GM23338 (cell line): ENCODE data around the gene NLGN1. TPM values are rescaled to one million over a fixed set of nuclear protein-coding genes. Genes with fewer than 3 reads are reported as not detected.

Experiments used
- ATAC-seq: fragments of 200-7000 bp; cut with Tn5 transposase; 3 replicates; pipeline ENCODE4 v1.9.1; 2020
- DNase-seq: peaks from one replicate; pipeline ENCODE4 v3.0.0-alpha.2; 2015; ENCODE audit warnings: low spot score
- H2AFZ ChIP-seq: fragments of 200-600 bp; sonication (generic); 2 replicates; pipeline ENCODE4 v1.8.0; 2016; ENCODE audit warnings: antibody characterized with exemption, mild to moderate bottlenecking, moderate library complexity
- H3F3A ChIP-seq: fragments of 200-600 bp; sonication (generic); replicated peaks from 2 replicates; pipeline ENCODE4 v1.8.0; 2017; ENCODE audit warnings: antibody characterized with exemption, mixed run types, low read depth
- H3K27ac ChIP-seq: fragments of 200-600 bp; sonication (generic); 2 replicates; pipeline ENCODE4 v1.6.1; 2016; ENCODE audit warnings: low read depth
- H3K27me3 ChIP-seq: fragments of 200-600 bp; sonication (generic); 2 replicates; pipeline ENCODE4 v1.8.0; 2016; ENCODE audit warnings: mild to moderate bottlenecking, mixed run types, moderate library complexity; ENCODE audit not compliant: insufficient read depth
- H3K36me3 ChIP-seq: fragments of 200-600 bp; sonication (generic); 2 replicates; pipeline ENCODE4 v1.8.0; 2016; ENCODE audit warnings: mild to moderate bottlenecking; ENCODE audit not compliant: insufficient read depth
- H3K4me1 ChIP-seq: fragments of 200-600 bp; sonication (generic); 2 replicates; pipeline ENCODE4 v1.8.0; 2016; ENCODE audit warnings: mild to moderate bottlenecking, moderate library complexity; ENCODE audit not compliant: insufficient read depth
- H3K4me2 ChIP-seq: fragments of 200-600 bp; sonication (generic); 2 replicates; pipeline ENCODE4 v1.7.1; 2017; ENCODE audit warnings: mixed run types
- H3K4me3 ChIP-seq: fragments of 200-600 bp; sonication (generic); 2 replicates; pipeline ENCODE4 v1.6.1; 2016; ENCODE audit warnings: mixed run types
- H3K79me2 ChIP-seq: fragments of 200-600 bp; sonication (generic); replicated peaks from 2 replicates; pipeline ENCODE4 v1.8.0; 2017; ENCODE audit warnings: mild to moderate bottlenecking; ENCODE audit not compliant: insufficient read depth
- H3K9me2 ChIP-seq: fragments of 200-600 bp; sonication (generic); 2 replicates; pipeline ENCODE4 v1.8.0; 2017; ENCODE audit not compliant: insufficient read depth
- H4K20me1 ChIP-seq: fragments of 200-600 bp; sonication (generic); replicated peaks from 2 replicates; pipeline ENCODE4 v1.8.0; 2017; ENCODE audit warnings: mild to moderate bottlenecking; ENCODE audit not compliant: insufficient read depth
- H3K27ac Mint-ChIP-seq: 2 replicates; pipeline ENCODE4 v1.8.0; 2020; ENCODE audit warnings: inconsistent platforms, mild to moderate bottlenecking, moderate library complexity, mixed read lengths
- H3K27me3 Mint-ChIP-seq: 3 replicates; pipeline ENCODE4 v1.8.0; 2022; ENCODE audit warnings: low read depth, mild to moderate bottlenecking, moderate library complexity, mixed read lengths, inconsistent platforms; ENCODE audit not compliant: insufficient read depth, poor library complexity
- H3K36me3 Mint-ChIP-seq: 3 replicates; pipeline ENCODE4 v1.8.0; 2021; ENCODE audit warnings: low read depth, mild to moderate bottlenecking, inconsistent platforms, moderate library complexity, mixed read lengths
- H3K4me1 Mint-ChIP-seq: 3 replicates; pipeline ENCODE4 v1.8.0; 2020; ENCODE audit warnings: mild to moderate bottlenecking, inconsistent platforms, mixed read lengths
- H3K4me3 Mint-ChIP-seq: 3 replicates; pipeline ENCODE4 v1.8.0; 2021; ENCODE audit warnings: moderate library complexity, mild to moderate bottlenecking, inconsistent platforms, mixed read lengths
- H3K9me3 Mint-ChIP-seq: 3 replicates; pipeline ENCODE4 v1.8.0; 2020; ENCODE audit warnings: moderate library complexity, mild to moderate bottlenecking, inconsistent platforms, mixed read lengths
- CREB1 ChIP-seq: fragments of 250-450 bp; sonication (Bioruptor Pico); IDR thresholded peaks from 2 replicates; pipeline ENCODE4 v1.5.0; 2020; ENCODE audit warnings: low read depth, mild to moderate bottlenecking, moderate library complexity
- EZH2 ChIP-seq: fragments of 200-600 bp; sonication (generic); IDR thresholded peaks from one replicate; pipeline ENCODE4 v1.8.0; 2017; ENCODE audit warnings: antibody characterized with exemption, mild to moderate bottlenecking, low read depth; ENCODE audit not compliant: unreplicated experiment
- JUNB ChIP-seq: IDR thresholded peaks from one replicate; pipeline ENCODE4 v1.6.1; 2016; ENCODE audit warnings: antibody characterized with exemption; ENCODE audit not compliant: unreplicated experiment
- POLR2AphosphoS5 ChIP-seq: IDR thresholded peaks from 2 replicates; pipeline ENCODE4 v1.6.1; 2016; ENCODE audit warnings: antibody characterized with exemption, low read depth
- STAT1 ChIP-seq: IDR thresholded peaks from one replicate; pipeline ENCODE4 v1.6.1; 2016; ENCODE audit warnings: antibody characterized with exemption; ENCODE audit not compliant: unreplicated experiment
- polyA plus RNA-seq: library from polyadenylated mRNA; unstranded; fragments of >200 nt; fragmentation: Nextera tagmentation; extraction: Ambion mirVana; gene quantifications from 2 replicates; pipeline ENCODE4 v1.2.1, GENCODE V29; 2016
- total RNA-seq: library from RNA; depleted of rRNA; stranded (reverse); fragments of >200 nt; shearing (Covaris generic); gene quantifications from 2 replicates; pipeline ENCODE4 v1.2.3, GENCODE V29; 2014
- TF ChIP-seq, protein P1 (sequence below): fragments of 250-450 bp; sonication (Bioruptor Pico); IDR thresholded peaks from 2 replicates; pipeline ENCODE4 v1.5.0; 2020; ENCODE audit warnings: mild to moderate bottlenecking, moderate library complexity
- TF ChIP-seq, protein P2 (sequence below): IDR thresholded peaks from 2 replicates; pipeline ENCODE4 v1.6.1; 2016; ENCODE audit warnings: antibody characterized with exemption
- TF ChIP-seq, protein P3 (sequence below): IDR thresholded peaks from one replicate; pipeline ENCODE4 v1.6.1; 2018; ENCODE audit warnings: antibody characterized with exemption; ENCODE audit not compliant: unreplicated experiment

The NLGN1 gene
- total and polyA plus RNA-seq, 2 experiments from 2014 or later, result 6.5 to 18.6 TPM

DNA sequence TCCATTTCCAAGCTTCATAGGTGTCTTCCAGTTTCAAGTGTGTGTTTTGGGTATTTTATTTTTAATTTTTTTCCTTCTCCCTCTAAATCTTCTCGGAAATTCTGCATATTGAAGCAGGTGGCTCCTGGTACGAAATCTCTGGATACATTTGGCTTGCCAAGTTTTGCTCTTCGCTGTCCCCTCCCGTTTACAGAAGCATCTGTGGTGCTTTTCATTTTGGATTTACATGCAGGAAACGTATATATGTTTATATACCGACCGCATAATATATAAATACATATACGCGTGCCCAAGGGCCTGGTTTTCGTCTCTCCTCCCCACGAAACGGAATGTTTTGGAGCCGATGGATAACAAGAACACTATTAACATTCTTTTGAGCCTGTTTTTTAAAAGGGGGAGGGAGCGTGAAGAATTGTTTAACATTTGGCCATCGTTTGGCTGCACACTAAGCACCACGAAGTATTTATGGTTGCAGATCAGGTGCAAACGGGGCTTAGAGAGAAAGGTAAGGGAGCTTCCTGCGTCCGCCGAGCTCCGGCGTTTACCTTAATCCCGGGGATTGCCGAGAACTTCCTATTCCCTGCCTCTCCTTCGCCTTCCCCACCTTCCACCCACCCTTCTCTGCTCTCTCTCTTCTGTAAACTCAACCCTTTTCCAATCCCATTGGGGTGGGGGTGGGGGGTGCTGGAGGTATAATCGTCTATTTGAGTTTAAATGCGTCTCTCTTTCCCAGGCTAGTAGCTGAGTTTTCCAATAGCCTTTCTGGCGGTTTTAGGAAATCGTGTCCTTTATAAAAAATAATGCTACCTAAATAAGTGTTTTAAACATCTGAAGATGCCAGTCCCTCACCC, 1.1 kb upstream of the NLGN1 start:
- peaks cover 18% of the 10 kb centered on the region for H3K4me1 ChIP-seq
- peak overlapping the region; percentile 91 for H2AFZ ChIP-seq
- H3K4me2 ChIP-seq, result peak overlapping the region; percentile 98
- peak overlapping the region; percentile 81 for H3K4me3 ChIP-seq
- H3K27me3 ChIP-seq, result peaks cover 29% of the 10 kb centered on the region
- no peaks in the 10 kb centered on the region for H3F3A ChIP-seq
- no peak overlapping the region for H3K27ac ChIP-seq
- no peaks in the 10 kb centered on the region for H3K36me3 ChIP-seq
- H3K9me3 Mint-ChIP-seq, result no peaks in the 10 kb centered on the region; the same call in 2 of the 3 replicates
- no peaks in the 10 kb centered on the region; the same call in 2 of the 3 replicates for H3K36me3 Mint-ChIP-seq
- H3K4me1 Mint-ChIP-seq, result peaks cover 30% of the 10 kb centered on the region
- H3K9me2 ChIP-seq, result no peaks in the 10 kb centered on the region
- no peak overlapping the region for H3K27ac Mint-ChIP-seq
- TF ChIP-seq, protein P1, sequence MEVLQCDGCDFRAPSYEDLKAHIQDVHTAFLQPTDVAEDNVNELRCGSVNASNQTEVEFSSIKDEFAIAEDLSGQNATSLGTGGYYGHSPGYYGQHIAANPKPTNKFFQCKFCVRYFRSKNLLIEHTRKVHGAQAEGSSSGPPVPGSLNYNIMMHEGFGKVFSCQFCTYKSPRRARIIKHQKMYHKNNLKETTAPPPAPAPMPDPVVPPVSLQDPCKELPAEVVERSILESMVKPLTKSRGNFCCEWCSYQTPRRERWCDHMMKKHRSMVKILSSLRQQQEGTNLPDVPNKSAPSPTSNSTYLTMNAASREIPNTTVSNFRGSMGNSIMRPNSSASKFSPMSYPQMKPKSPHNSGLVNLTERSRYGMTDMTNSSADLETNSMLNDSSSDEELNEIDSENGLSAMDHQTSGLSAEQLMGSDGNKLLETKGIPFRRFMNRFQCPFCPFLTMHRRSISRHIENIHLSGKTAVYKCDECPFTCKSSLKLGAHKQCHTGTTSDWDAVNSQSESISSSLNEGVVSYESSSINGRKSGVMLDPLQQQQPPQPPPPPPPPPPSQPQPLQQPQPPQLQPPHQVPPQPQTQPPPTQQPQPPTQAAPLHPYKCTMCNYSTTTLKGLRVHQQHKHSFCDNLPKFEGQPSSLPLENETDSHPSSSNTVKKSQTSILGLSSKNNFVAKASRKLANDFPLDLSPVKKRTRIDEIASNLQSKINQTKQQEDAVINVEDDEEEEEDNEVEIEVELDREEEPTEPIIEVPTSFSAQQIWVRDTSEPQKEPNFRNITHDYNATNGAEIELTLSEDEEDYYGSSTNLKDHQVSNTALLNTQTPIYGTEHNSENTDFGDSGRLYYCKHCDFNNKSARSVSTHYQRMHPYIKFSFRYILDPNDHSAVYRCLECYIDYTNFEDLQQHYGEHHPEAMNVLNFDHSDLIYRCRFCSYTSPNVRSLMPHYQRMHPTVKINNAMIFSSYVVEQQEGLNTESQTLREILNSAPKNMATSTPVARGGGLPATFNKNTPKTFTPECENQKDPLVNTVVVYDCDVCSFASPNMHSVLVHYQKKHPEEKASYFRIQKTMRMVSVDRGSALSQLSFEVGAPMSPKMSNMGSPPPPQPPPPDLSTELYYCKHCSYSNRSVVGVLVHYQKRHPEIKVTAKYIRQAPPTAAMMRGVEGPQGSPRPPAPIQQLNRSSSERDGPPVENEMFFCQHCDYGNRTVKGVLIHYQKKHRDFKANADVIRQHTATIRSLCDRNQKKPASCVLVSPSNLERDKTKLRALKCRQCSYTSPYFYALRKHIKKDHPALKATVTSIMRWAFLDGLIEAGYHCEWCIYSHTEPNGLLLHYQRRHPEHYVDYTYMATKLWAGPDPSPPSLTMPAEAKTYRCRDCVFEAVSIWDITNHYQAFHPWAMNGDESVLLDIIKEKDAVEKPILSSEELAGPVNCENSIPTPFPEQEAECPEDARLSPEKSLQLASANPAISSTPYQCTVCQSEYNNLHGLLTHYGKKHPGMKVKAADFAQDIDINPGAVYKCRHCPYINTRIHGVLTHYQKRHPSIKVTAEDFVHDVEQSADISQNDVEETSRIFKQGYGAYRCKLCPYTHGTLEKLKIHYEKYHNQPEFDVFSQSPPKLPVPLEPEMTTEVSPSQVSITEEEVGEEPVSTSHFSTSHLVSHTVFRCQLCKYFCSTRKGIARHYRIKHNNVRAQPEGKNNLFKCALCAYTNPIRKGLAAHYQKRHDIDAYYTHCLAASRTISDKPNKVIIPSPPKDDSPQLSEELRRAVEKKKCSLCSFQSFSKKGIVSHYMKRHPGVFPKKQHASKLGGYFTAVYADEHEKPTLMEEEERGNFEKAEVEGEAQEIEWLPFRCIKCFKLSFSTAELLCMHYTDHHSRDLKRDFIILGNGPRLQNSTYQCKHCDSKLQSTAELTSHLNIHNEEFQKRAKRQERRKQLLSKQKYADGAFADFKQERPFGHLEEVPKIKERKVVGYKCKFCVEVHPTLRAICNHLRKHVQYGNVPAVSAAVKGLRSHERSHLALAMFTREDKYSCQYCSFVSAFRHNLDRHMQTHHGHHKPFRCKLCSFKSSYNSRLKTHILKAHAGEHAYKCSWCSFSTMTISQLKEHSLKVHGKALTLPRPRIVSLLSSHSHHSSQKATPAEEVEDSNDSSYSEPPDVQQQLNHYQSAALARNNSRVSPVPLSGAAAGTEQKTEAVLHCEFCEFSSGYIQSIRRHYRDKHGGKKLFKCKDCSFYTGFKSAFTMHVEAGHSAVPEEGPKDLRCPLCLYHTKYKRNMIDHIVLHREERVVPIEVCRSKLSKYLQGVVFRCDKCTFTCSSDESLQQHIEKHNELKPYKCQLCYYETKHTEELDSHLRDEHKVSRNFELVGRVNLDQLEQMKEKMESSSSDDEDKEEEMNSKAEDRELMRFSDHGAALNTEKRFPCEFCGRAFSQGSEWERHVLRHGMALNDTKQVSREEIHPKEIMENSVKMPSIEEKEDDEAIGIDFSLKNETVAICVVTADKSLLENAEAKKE, result no peak
- TF ChIP-seq, protein P2, sequence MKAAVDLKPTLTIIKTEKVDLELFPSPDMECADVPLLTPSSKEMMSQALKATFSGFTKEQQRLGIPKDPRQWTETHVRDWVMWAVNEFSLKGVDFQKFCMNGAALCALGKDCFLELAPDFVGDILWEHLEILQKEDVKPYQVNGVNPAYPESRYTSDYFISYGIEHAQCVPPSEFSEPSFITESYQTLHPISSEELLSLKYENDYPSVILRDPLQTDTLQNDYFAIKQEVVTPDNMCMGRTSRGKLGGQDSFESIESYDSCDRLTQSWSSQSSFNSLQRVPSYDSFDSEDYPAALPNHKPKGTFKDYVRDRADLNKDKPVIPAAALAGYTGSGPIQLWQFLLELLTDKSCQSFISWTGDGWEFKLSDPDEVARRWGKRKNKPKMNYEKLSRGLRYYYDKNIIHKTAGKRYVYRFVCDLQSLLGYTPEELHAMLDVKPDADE, result no peak
- TF ChIP-seq POLR2AphosphoS5, result no peak
- no peak for TF ChIP-seq STAT1
- no peak for TF ChIP-seq CREB1
- TF ChIP-seq, protein P3, sequence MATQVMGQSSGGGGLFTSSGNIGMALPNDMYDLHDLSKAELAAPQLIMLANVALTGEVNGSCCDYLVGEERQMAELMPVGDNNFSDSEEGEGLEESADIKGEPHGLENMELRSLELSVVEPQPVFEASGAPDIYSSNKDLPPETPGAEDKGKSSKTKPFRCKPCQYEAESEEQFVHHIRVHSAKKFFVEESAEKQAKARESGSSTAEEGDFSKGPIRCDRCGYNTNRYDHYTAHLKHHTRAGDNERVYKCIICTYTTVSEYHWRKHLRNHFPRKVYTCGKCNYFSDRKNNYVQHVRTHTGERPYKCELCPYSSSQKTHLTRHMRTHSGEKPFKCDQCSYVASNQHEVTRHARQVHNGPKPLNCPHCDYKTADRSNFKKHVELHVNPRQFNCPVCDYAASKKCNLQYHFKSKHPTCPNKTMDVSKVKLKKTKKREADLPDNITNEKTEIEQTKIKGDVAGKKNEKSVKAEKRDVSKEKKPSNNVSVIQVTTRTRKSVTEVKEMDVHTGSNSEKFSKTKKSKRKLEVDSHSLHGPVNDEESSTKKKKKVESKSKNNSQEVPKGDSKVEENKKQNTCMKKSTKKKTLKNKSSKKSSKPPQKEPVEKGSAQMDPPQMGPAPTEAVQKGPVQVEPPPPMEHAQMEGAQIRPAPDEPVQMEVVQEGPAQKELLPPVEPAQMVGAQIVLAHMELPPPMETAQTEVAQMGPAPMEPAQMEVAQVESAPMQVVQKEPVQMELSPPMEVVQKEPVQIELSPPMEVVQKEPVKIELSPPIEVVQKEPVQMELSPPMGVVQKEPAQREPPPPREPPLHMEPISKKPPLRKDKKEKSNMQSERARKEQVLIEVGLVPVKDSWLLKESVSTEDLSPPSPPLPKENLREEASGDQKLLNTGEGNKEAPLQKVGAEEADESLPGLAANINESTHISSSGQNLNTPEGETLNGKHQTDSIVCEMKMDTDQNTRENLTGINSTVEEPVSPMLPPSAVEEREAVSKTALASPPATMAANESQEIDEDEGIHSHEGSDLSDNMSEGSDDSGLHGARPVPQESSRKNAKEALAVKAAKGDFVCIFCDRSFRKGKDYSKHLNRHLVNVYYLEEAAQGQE, result no peak
- peak; percentile 24 for TF ChIP-seq EZH2
- no peak for TF ChIP-seq JUNB
- H3K27me3 Mint-ChIP-seq, result peaks cover 13% of the 10 kb centered on the region
- H3K79me2 ChIP-seq, result no peaks in the 10 kb centered on the region
- peak overlapping the region; percentile 94 for H3K4me3 Mint-ChIP-seq
- DNase-seq, result peak; percentile 64
- peak; percentile 13 for ATAC-seq
- H4K20me1 ChIP-seq, result no peaks in the 10 kb centered on the region
